Measurements from ENCODE around the gene CR2. TPM values are rescaled to one million over a fixed set of nuclear protein-coding genes. Genes with fewer than 3 reads are reported as not detected.
A peak's percentile ranks its signal among the peaks of the same experiment; 100 is the strongest.
"Not testable (repeated sequence)": the region's sequence is repeated elsewhere in the genome, so short reads cannot be mapped to it uniquely, and the experiment has no call there.

Gene CR2
- total RNA-seq, 2 donors from 2014 or later = not detected

GRCh38 chr1:207499573-207499972 lies 45.4 kb downstream of the CR2 start:
- ATAC-seq (peak; percentile 50 to 76), DNase-seq (peak; percentile 74)
- intact Hi-C loops (cut with DNase I) = no loop called here

- ATAC-seq = no peak
- no peak for DNase-seq
- intact Hi-C loops (cut with DNase I) = loop anchor here in 1 of 2 donors (2.0 kb wide), 1 partner anchor 416 kb away; no protein-coding TSS in a partner anchor
These were observed 46.2 kb downstream of the CR2 start for GRCh38 chr1:207500306-207500705.

- intact Hi-C loops (cut with DNase I) = loop anchor here in 1 of 2 donors (2.0 kb wide), 1 partner anchor 416 kb away; no protein-coding TSS in a partner anchor
- DNase-seq (no peak), ATAC-seq (no peak)
These were observed 46.9 kb downstream of the CR2 start for GRCh38 chr1:207501071-207501470.

GRCh38 chr1:207502726-207503125 lies 48.6 kb downstream of the CR2 start:
- intact Hi-C loops (cut with DNase I) = no loop called here
- ATAC-seq = no peak
- no peak for DNase-seq

- intact Hi-C loops (cut with DNase I) = no loop called here
- no peak for ATAC-seq
- DNase-seq = no peak
These were observed 49.8 kb downstream of the CR2 start for GRCh38 chr1:207503950-207504349.

- intact Hi-C loops (cut with DNase I) = no loop called here
- DNase-seq = no peak
- ATAC-seq = no peak
These were observed 50.3 kb downstream of the CR2 start for GRCh38 chr1:207504438-207504837.

GRCh38 chr1:207510444-207510843 lies 56.3 kb downstream of the CR2 start:
- ATAC-seq (no peak), DNase-seq (no peak)
- intact Hi-C loops (cut with DNase I) = no loop called here

GRCh38 chr1:207514890-207515289 lies 60.8 kb downstream of the CR2 start:
- ATAC-seq = no peak
- intact Hi-C loops (cut with DNase I) = no loop called here
- no peak for DNase-seq

- intact Hi-C loops (cut with DNase I) = no loop called here
- DNase-seq (no peak), ATAC-seq (no peak)
These were observed 62.6 kb downstream of the CR2 start for GRCh38 chr1:207516729-207517128.

- no peak for DNase-seq
- no peak for ATAC-seq
- intact Hi-C loops (cut with DNase I) = no loop called here
These were observed 64.6 kb downstream of the CR2 start for GRCh38 chr1:207518608-207519236.

- DNase-seq = no peak
- intact Hi-C loops (cut with DNase I) = no loop called here
- ATAC-seq = no peak
These were observed 65.6 kb downstream of the CR2 start for GRCh38 chr1:207519505-207520399.

- DNase-seq; ATAC-seq; intact Hi-C loops (cut with DNase I): not testable (repeated sequence)
These were observed 66.5 kb downstream of the CR2 start for GRCh38 chr1:207520400-207521345.

GRCh38 chr1:207525239-207525638 lies 71.1 kb downstream of the CR2 start:
- DNase-seq; ATAC-seq; intact Hi-C loops (cut with DNase I): not testable (repeated sequence)

- DNase-seq; intact Hi-C loops (cut with DNase I); ATAC-seq: not testable (repeated sequence)
These were observed 74.3 kb downstream of the CR2 start for GRCh38 chr1:207528401-207528800.

GRCh38 chr1:207536263-207536662 lies 82.1 kb downstream of the CR2 start:
- intact Hi-C loops (cut with DNase I) = not testable (repeated sequence)

More at GRCh38 chr1:207536263-207536662, 82.1 kb downstream of the CR2 start:
- DNase-seq, ATAC-seq: not testable (repeated sequence)
